IPS DF 6.9 (cell line): ENCODE results near the gene MAD1L1.
"Not testable (repeated sequence)": the region's sequence is repeated elsewhere in the genome, so short reads cannot be mapped to it uniquely, and the experiment has no call there.

Source experiments
- DNase-seq: peaks from one replicate; pipeline ENCODE4 v3.0.0-alpha.2; 2013; ENCODE audit warnings: low read depth, low spot score
- H3K27ac ChIP-seq: one replicate; pipeline ENCODE4 v1.5.1; 2013; ENCODE audit warnings: low read length, control low read depth
- H3K27me3 ChIP-seq: 2 replicates; pipeline ENCODE4 v1.6.1; 2013; ENCODE audit warnings: mild to moderate bottlenecking, low read length; ENCODE audit not compliant: control insufficient read depth, insufficient read depth
- H3K36me3 ChIP-seq: 2 replicates; pipeline ENCODE4 v1.6.1; 2013; ENCODE audit warnings: low read length; ENCODE audit not compliant: control insufficient read depth, insufficient read depth
- H3K4me1 ChIP-seq: 2 replicates; pipeline ENCODE4 v1.6.1; 2013; ENCODE audit warnings: low read length; ENCODE audit not compliant: control insufficient read depth, insufficient read depth
- H3K4me3 ChIP-seq: 2 replicates; pipeline ENCODE4 v1.5.1; 2013; ENCODE audit warnings: mild to moderate bottlenecking, low read length
- H3K9me3 ChIP-seq: 2 replicates; pipeline ENCODE4 v1.6.1; 2013; ENCODE audit warnings: low read length, inconsistent platforms; ENCODE audit not compliant: control insufficient read depth, insufficient read depth
- WGBS: extraction: QIAGEN DNeasy Blood & Tissue Kit; methylation state at CpG from one replicate; pipeline ENCODE4 v1.1.7; 2013; ENCODE audit warnings: mixed read lengths, missing lambda C conversion rate; ENCODE audit not compliant: insufficient read length, insufficient coverage; 5-methylcytosine and 5-hydroxymethylcytosine counted together

The MAD1L1 gene

DNA sequence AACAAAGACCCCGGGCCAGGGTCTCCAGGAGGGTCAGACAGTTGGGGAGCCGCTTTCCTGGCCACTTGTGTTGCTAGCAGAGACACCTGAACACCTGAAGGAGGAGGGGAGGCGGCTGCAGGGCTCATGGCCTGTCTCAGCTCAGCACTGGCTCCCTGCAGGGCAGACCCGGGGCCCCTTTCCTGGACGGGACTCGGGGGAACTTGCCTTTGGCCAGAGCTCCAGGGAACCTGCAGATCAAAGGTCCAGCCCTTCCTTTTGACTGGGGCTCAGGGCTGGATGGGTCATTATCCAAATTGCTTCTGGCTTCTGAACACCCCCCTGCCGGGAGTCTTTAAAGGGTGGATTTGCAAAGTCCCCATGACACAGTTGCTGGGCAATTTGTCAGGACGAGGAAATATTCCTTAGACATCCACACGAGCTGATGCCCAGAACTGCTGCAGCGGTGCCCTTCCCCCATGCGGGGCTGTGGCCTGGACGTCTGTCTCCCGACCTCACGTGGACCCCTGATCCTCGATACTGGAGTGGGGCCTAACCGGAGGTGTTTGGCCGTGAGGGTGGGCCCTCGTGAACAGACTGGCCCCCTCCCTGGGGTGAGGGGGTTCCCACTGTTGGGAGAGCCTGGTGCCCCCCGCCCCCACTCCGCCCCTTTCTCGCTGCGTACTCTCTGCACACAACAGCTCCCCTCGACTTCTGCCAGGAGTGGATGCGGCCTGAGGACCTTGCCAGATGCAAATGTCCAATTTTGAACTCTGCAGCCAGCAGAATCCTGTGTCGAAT is 368.4 kb downstream of the MAD1L1 start:
- H3K9me3 ChIP-seq: no peaks in the 10 kb centered on the region
- H3K4me1 ChIP-seq: peaks cover 3% of the 10 kb centered on the region; the same call in 1 of the 2 replicates
- no CpG with 5 or more reads among the region's 25 CpGs for WGBS
- H3K27ac ChIP-seq: no peak overlapping the region
- peaks cover 3% of the 10 kb centered on the region; the same call in 1 of the 2 replicates for H3K36me3 ChIP-seq
- no peak overlapping the region for H3K4me3 ChIP-seq
- no peak for DNase-seq
- no peaks in the 10 kb centered on the region for H3K27me3 ChIP-seq

DNA sequence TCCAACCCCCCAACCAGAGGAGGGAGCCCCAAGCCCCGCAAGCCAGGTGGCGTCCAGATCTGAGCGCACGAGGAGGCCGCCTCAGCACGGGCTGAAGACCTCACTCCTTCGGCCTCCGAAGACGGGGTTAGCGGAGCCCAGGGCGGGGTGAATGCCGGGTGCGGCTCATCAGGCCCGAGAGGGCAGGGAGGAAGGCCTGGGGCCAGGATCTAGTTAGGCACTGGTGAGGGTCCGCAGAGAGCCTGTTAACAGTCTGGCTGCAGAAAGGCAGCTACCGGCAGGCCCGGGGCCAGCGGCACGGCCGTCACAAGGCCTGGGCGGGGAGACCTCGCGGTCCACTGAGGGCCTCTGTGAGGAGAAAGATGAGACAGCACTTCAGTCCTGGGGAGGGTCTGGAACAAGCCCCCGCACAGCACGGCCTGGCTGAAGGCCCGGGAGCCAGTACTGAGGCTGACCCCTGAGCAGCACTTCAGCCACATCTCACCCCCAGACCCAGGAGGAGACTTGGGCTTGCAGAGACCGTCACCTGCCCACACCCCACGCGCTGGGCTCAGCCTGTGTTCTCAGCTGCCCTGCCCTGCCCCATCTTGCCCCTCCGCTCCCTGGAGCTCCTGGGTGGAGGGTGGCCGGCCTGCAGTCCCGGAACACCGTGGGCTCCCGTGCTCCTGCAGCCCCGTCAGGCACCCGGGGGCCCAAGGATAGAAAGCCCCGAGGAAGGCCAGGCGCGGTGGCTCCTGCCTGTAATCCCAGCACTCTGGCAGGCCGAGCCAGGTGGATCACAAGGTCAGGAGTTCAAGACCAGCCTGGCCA is 369.4 kb downstream of the MAD1L1 start:
- no peak for DNase-seq
- Histone ChIP-seq H3K27me3 (no peaks in the 10 kb centered on the region), H3K27ac (no peak overlapping the region), H3K9me3 (no peaks in the 10 kb centered on the region), H3K4me1 (peaks cover 3% of the 10 kb centered on the region; the same call in 1 of the 2 replicates), H3K4me3 (no peak overlapping the region), H3K36me3 (no peaks in the 10 kb centered on the region; the same call in 1 of the 2 replicates)
- no CpG with 5 or more reads among the region's 40 CpGs for WGBS

DNA sequence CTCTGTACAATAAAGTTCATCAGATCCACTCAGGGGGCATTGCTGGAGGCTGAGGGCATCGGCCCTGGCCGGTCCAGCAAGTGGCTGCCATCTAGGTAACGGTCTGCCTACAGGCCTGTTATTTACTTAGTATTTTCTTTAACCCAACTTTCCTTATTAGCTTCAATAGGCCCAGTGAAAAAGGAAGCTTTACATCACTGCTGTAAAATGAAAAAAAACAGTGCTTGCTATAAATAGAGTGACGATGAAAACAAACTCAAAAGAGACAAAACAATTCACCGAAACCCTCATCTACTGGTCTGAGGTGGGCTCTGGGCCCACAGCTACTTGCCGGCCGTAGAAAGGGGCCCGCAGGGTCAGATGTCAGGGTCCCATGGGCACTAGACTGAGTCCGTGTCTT is 370.2 kb downstream of the MAD1L1 start:
- H3K4me3 ChIP-seq: no peak overlapping the region
- no peak for DNase-seq
- H3K27me3 ChIP-seq: no peaks in the 10 kb centered on the region
- H3K9me3 ChIP-seq: no peaks in the 10 kb centered on the region
- H3K27ac ChIP-seq: no peak overlapping the region
- H3K4me1 ChIP-seq: peaks cover 3% of the 10 kb centered on the region; the same call in 1 of the 2 replicates
- no CpG with 5 or more reads among the region's 9 CpGs for WGBS
- H3K36me3 ChIP-seq: no peaks in the 10 kb centered on the region; the same call in 1 of the 2 replicates

DNA sequence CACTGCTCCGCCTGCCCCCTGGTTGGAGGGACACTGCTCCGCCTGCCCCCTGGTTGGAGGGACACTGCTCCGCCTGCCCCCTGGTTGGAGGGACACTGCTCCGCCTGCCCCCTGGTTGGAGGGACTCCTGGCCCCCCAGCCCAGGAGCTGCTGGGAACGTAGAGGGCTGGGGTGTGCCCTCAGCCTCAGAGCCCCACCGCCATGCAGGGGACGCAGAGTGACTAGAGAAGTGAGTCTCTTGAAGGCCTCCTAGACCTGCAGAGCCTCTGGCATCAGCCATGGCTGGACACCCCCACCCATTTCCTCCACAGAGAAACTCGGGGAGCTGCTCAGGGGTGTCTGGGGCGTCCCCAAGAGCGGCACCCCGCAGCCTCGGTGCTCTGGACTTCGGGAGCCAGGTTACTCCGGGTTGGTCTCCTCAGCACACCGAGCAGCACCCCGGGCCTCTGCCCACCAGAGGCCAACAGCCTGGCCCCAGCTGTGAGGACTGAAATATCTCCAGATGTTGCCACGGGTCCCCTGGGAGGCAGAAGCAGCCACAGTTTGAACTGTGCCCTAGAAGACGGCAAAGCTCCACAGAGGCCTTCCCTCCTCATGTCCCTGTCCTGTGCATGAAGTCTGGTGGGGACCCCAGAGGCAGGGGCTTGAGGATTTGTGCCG is 370.8 kb downstream of the MAD1L1 start:
- no peak for DNase-seq
- WGBS: no CpG with 5 or more reads among the region's 19 CpGs
- no peak overlapping the region for H3K4me3 ChIP-seq
- no peaks in the 10 kb centered on the region for H3K9me3 ChIP-seq
- no peaks in the 10 kb centered on the region; the same call in 1 of the 2 replicates for H3K36me3 ChIP-seq
- H3K27ac ChIP-seq: no peak overlapping the region
- no peaks in the 10 kb centered on the region for H3K27me3 ChIP-seq
- H3K4me1 ChIP-seq: peaks cover 3% of the 10 kb centered on the region; the same call in 1 of the 2 replicates

DNA sequence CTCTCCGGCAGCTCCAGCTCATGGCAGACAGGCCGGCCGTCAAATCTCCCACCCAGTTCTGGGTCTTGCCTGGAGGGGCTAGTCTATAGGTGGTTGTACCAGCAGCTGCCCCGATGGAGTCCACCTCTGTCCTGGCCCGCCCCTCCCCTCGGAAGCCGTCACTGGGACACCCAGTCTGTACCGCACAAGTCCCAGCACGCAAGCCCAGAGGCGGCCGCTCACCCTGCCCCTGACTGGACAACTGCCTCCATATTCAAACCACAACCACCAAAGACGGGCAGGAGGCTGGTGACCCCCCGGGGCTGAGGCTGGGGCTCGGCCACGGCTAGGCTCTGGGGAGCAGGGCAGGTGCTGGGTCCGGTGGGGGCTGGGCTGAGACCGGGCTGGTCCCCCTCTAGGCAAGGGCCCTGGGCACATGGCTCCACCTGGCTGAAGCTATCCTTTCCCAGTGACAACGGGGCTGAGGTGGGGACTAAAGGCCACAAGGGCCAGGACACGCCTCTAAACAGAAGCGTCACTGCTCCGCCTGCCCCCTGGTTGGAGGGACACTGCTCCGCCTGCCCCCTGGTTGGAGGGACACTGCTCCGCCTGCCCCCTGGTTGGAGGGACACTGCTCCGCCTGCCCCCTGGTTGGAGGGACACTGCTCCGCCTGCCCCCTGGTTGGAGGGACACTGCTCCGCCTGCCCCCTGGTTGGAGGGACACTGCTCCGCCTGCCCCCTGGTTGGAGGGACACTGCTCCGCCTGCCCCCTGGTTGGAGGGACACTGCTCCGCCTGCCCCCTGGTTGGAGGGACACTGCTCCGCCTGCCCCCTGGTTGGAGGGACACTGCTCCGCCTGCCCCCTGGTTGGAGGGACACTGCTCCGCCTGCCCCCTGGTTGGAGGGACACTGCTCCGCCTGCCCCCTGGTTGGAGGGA is 371.6 kb downstream of the MAD1L1 start:
- DNase-seq, H3K4me3 ChIP-seq, H3K9me3 ChIP-seq, H3K27me3 ChIP-seq, H3K4me1 ChIP-seq, H3K27ac ChIP-seq, H3K36me3 ChIP-seq: not testable (repeated sequence)
- no CpG with 5 or more reads among the region's 33 CpGs for WGBS

DNA sequence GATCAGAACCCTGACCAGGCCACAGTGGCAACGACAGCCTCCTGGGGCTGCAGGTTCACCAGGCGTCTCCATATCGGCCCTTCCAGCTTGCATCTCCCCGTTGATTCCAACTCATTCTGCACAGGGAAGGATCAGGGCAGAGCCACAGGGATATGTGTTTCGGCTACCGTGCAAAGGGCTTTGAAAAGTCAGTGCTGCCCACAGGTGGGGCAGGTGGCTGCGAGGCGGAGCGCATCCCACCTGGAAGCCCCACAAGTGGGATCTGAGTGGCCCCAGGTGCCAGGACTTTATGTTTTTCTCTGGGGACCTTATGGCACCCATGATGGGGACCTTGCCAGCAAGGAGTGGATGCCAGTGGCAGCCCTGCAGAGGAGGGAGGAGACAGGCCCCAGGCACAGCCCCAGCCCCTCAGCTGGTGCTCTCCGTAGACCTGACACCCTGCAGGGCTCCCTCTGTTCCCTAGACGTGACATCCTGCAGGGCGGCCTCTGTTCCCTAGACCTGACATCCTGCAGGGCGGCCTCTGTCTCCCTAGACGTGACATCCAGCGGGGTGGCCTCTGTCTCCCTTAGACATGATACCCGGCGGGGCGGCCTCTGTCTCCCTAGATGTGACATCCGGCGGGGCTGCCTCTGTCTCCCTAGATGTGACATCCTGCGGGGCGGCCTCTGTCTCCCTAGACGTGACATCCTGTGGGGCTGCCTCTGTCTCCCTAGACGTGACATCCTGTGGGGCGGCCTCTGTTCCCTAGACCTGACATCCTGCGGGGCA is 373.3 kb downstream of the MAD1L1 start:
- no peak for DNase-seq
- Histone ChIP-seq H3K9me3 (no peaks in the 10 kb centered on the region), H3K27ac (no peak overlapping the region), H3K36me3 (no peaks in the 10 kb centered on the region; the same call in 1 of the 2 replicates), H3K4me1 (peaks cover 3% of the 10 kb centered on the region; the same call in 1 of the 2 replicates), H3K4me3 (no peak overlapping the region), H3K27me3 (no peaks in the 10 kb centered on the region)
- no CpG with 5 or more reads among the region's 26 CpGs for WGBS

DNA sequence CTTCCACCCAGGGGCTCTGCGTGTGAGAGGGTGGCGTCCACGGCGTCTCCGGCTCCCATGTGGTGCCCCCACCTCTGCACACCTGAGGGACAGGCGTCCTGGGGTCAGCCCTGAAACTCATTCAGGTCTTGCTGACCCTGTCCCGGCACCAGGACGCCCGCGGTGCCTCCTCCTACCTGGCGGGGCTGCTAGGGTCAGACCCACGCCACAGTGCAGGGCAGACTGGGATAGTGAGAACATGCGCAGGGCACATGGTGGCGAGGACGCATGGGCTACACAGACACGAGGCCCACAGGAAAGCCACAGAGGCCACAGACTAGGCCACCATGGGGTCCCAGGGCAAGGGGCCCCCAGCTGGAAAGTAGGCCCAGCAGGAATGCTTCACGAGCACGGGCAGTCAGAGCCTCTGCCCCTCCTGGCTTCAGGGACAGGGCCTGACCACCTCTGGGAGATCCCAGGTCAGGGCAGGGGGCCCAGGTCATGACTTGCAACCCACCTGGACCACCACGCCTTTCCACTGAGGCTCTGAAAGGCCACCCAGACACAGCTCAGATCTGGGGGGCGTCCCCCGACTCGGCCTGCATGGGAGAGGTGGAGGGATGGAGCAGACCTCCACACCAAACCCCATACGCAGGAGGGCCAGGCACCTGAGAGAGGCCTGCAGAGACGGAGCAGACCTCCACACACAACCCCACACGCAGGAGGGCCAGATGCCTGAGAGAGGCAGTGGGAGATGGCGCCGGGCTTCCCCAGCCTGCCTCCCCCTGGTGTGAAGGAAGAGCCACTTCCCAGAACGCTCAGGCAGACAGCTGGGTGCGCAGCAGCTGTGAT is 374.1 kb downstream of the MAD1L1 start:
- H3K27ac ChIP-seq: no peak overlapping the region
- WGBS: no CpG with 5 or more reads among the region's 29 CpGs
- DNase-seq: no peak
- peaks cover 1% of the 10 kb centered on the region; the same call in 1 of the 2 replicates for H3K4me1 ChIP-seq
- H3K27me3 ChIP-seq: no peaks in the 10 kb centered on the region
- no peaks in the 10 kb centered on the region; the same call in 1 of the 2 replicates for H3K36me3 ChIP-seq
- H3K9me3 ChIP-seq: no peaks in the 10 kb centered on the region
- H3K4me3 ChIP-seq: no peak overlapping the region

DNA sequence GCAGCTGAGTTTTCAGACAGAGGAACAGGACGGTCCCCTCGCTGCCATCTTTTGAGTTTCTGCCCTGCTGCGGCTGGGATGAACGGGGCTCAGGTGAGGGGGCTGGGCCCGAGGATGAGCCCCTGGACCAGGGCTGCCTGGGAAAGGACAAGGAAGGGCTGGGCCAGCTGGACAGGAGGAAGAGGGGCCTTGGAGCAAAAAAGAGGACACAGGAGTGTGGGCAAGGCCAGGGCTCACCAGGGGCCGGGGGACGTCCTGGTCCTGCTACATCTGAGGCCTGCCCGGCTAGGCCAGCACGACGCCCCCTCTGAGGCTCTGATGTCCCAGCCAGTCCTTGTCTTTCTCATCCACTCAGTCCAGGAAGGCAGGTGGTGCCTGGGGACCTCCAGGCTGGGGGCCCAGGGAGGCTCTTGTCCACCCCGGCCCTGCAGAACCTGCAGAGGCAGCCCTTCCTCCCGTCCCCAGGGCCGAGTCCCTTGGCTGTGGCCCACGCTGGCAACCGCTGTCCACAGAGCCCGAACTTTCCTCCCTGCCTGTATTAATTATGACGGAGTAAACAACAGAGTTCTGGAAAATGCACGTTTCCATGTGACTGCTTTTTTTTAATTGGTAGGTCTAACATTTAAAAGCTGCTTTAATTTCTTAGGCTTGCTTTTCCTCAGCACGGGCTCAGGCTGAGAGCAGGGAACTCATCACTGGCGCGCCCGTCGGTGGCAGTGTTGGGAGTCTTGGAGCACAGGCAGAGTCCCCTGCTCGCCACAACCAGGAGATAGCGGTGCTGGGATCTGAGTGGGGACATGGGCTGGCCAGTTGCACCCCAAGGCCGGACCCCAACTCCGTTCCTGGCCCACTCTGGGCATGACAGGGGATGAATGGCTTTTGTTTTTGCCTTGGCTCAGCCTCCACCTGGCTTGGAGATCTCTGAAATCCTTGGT is 375.0 kb downstream of the MAD1L1 start:
- no peaks in the 10 kb centered on the region; the same call in 1 of the 2 replicates for H3K4me1 ChIP-seq
- no CpG with 5 or more reads among the region's 27 CpGs for WGBS
- no peaks in the 10 kb centered on the region; the same call in 1 of the 2 replicates for H3K36me3 ChIP-seq
- H3K27me3 ChIP-seq: no peaks in the 10 kb centered on the region
- no peaks in the 10 kb centered on the region for H3K9me3 ChIP-seq
- DNase-seq: no peak
- H3K4me3 ChIP-seq: no peak overlapping the region
- no peak overlapping the region for H3K27ac ChIP-seq
